Measurements from ENCODE around the gene MAB21L4.

Gene MAB21L4

DNA sequence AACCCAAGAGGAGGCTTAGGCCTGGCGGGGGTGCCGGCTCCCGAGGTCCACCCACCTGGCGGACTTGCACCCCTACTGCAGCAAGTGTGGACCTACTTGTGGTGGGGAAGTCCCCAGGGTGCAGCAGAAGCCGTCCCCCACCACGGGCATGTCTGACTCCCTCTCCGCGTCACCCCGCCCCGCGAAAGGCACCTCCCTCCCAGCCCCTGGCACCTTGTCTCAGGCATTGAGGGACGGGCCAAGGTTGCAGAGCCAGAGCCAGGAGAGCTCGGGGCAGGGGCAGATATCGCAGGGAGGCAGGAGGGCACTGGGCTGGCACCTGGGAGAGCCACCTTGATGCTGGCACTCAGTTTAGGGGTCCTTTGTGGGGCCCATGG, 29.2 kb upstream of the MAB21L4 start:
- DNase-seq (ENCODE audit: low read depth in 2 of 2): no peak

DNA sequence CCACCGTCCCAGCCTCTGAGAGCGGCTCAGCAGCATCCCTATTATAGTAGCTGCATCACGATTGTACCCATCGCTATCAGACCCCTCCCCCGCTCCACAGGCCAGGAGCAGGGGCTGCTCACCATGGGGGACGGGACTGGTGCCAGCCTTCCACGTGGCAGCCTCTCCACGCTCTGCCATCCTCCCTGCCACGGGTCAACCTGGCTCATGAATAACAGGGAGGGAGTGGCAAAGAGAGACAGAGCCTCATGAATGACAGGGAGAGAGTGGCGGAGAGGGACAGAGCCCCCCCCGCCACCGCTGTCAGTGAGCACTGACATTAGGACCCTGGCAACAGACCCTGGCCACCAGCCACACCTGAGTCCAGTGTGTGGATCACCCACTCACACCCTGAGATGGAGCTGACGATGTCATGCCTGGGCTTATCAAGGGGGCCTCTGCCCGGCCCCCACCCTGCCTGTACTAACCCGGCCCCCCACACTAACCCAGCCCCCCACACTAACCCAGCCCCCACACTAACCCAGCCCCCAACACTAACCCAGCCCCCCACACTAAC, 27.1 kb upstream of the MAB21L4 start:
- no peak for DNase-seq (ENCODE audit: low read depth in 2 of 2)

DNA sequence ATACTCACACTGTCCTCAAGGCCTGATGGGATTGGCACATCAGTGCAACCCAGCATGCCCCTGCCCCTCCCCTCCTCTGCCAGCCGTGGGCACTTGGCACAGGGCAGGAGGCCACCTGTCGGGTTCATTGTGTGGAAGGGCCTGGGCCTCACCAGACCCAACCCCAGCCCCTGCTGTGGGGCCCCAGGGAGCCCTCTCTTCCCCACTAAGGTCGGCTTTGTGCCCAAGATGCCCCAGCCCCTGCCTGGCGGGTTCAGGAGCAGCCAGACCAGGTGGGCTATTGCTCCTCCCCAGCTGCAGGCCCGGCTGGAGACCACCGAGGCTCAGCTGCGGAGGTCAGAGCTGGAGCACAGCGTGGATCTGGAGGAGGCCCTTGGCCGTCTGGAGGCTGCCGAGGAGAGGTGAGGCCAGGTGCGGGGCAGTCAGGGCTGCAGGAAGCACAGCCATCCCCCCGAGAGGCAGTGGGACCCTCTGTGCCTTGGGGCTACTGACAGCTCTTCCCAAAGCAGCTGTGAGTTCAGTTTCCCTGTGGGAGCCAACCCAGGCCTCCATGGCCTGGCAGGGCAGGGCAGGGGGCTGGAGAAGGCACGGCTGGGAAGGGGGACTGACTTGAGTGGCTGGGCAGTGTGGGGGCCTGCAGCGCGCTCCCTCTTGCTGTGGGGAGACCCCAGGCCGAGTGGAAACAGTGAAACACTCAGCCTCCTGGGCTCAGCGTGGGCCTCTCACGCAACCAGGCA, 26.5 kb upstream of the MAB21L4 start:
- DNase-seq (ENCODE audit: low read depth in 2 of 2): no peak

DNA sequence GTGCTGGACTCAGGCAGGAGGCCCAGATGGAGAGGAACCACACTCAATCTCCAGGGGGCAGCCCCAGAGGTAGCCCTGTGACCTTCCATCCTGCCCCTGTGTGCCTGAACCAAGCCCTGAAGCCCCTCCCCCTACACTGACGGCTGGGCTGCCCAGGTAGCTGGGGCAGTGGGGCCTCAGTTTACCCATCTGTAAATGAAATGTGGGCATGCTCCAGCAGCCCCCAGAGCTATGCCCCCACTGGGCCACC, 26.0 kb upstream of the MAB21L4 start:
- DNase-seq (ENCODE audit: low read depth in 2 of 2): no peak

DNA sequence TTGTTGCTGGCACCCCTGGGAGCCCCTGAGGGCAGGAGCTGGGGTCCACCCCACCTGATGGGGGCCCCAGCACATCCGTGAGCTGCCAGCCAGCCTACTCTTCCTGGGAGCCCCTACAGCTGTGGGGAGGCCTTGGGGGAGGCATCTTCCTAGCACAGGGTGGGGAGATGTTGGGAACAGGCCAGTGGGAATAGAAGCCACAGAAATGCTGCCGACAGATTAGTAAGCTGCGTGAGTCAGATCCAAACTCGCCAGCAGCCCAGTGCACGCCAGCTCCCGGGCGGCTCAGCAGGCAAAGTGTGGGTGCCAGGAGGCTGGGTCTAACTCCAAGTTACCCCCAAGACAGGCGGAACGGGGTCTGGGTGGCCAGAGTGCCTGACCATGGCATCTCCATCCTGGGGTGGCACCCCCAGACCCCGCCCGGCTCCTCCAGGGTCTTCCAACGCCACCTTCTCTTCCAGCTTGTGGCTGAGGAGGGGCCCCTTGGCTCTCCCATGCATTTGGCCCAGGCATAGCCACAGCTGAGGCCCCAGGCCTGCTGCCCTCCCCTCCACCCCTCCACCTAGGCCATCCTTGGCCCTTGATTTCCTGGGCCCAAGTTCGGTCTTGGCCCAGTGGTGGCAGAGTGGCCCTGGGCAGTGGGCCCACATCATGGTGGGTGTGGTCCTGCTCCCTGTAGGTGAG, 25.5 kb upstream of the MAB21L4 start:
- DNase-seq (ENCODE audit: low read depth in 2 of 2): no peak

DNA sequence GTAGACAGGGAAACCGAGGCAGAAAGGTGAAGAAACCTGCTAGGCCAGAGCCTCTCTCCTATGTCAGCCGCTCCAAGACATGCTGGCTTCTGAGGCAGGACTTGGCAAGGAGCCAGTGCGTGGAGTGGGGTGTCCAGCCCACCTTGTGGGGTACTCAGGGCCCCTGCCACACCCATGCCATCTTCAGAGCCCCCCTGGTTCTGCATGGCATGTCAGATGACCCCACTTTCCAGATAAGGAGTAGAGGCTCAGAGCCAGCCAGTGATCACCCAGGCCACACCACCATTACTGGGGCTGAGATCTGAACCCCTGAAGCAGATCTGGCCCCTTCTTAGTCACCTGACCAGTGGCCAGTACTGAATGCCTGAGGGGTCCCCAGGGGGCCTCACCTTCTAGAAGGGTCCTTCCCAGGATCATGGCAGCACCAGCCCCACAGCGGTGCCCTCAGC, 24.9 kb upstream of the MAB21L4 start:
- DNase-seq (ENCODE audit: low read depth in 2 of 2): no peak

DNA sequence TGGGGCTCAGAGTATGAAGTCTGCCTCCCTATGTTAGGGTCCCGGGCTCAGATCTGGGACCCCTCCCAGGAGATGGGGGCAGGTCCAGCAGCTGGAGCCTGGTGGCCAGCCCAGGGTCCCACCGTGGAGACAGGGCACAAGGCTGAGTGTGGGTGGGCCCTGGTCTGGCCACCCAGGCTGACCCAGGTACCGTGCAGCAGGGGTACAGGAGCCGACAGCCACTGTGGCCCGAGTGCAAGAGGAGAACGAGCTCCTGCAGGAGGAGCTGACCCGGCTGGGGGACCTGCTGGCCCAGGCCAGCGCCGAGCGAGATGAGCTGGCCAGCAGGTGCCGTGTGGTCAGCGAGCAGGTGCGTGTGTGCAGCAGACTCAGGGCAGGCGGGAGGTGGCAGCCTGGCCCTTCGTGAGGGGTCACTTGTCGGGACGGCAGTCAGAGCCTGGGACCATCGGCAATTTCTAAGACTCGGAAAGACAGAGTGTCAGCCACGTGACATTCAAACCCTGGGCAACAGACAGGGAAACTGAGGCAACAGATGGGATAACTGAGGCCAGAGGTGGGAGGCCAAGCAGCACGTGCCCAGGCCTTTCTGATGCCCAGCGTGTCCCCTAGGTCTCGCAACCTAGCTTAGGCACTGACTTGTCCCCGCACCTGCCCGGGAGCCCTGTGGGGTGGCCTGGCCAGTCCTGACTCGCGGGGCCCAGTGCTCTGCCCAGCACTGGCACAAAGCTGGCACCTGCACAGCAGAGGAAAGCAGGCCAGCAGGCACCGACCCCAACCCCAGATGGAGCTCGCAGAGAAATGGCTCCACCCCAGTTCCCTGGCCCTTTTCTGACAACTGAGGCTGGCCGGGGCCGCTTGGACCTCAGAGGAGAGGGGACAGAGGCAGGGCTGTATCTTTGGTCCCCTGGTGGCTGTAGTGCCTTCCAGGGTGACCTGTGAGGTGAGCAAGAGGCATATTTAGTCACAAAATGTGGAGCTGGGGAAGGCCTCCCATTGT, 24.1 kb upstream of the MAB21L4 start:
- DNase-seq (ENCODE audit: low read depth in 2 of 2): no peak

DNA sequence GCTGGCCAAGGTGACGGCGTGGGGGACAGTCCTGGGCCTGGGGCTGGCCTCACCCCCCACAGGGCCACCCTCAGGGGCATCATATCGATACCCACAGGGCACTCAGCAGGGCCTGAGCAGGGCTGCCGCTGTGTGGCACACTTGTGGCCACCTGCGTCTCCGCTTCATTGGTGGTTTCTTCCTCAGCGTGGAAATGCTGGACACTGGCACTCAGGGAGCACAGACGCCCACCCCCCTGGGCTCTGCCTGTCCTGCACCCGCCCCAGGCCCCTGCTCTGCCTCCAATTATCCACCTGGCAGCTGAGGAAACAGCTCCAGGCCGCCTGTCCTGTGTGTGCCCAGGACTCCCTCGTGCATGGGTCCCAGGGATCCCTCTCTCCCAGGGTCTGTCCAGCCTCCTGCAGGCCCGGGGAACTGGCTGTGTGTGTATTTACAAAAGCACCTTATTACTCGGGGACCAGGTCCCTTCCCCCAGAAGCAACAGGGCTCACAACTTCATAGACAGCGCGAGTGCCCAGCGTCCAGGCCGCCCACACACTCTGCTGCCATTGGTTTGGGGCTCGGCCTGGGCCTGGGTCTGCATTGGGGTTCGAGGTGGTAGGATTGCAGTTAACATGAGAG, 23.3 kb upstream of the MAB21L4 start:
- no peak for DNase-seq (ENCODE audit: low read depth in 2 of 2)

DNA sequence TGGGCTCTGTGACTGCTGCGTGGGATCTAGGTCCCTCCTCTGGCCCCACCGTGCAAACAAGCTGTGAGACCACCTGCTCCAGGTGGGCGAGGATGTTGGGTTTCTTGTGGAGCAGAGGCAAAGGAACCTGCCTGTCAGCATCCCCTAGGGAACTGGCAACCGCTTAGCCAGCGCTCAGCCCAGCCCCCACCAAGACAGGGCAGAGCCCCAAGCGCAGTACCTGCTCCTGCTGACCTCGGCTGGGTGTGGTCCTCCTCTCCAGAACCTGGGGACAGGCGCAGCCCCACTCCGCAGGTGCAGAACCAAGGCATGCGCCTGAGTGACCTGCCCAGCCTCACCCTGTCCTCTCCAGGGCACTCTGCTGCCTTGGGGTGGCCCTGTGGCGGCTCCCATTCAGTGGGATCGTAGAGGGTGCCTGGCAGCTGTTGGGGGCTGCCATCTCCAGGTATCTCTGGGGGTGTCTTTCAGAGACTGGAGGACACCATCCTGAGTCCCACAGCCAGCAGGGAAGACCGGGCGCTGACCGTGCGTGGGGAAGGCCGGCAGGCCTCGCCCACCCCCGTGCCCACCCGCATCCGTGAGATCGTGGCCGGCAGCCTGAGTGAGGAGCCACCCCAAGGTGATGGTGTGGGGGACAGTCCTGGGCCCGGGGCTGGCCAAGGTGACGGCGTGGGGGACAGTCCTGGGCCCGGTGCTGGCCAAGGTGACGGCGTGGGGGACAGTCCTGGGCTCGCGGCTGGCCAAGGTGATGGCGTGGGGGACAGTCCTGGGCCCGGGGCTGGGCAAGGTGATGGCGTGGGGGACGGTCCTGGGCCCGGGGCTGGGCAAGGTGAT, 22.5 kb upstream of the MAB21L4 start:
- DNase-seq (ENCODE audit: low read depth in 2 of 2): no peak

DNA sequence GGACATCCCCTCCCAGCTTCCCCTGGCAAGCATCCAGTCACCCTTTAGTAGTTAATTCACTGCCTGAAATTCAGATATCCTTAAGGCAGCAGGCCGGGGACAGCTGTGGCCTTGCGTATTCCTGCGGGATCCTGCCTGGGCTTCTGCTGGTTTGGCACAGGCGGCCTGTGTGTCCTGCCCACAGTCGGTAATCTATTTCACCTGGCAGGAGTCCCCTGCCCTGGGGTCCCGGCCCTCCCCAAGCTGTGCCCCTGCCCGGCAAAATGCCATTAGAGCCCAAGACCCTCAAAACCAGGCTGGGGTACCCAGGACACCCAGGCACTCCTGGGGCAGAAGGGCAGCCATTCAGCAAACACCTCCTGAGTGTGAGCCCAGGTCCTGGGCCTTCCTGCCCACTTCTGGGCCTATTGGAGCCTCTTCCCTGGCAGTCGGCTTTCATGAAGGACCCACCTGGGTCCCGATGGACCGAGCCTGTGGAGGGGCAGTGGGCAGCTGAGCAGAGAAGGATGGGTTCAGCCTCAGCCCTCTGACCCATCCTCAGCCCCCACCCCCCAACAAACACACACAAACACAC, 21.8 kb upstream of the MAB21L4 start:
- DNase-seq (ENCODE audit: low read depth in 2 of 2): no peak

DNA sequence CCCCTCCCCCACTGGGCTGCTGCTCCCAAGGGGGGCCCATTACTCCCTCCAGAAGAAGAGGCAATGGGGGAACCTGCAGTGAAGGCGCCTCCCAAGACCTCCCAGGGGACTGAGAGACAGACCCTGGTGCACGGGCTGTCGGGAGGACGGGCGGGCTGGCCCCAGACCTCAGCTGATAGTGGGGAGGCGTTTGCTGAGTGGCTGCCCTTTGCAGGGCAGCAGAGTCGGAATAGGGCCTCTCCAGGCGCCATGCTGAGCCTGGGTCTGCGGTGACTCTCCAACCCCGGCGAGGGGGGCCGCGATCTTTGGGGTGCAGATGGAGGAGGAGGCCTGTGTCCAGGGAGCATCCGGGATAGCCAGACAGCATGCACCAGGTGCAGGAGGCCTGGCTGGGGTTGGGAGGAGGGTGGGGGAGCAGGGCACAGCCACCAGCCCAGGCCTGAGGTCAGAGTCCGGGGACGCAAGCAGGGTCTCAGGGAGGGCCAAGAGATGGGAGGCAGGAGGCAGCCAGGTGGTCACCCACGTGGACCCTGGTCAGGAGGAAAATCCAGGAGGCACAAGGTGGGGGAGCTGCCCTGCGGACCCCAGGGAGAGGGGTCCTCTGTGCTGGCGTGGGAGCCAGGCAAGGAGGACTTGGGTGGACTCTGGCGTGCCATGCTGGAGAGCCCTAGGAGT, 21.2 kb upstream of the MAB21L4 start:
- no peak for DNase-seq (ENCODE audit: low read depth in 2 of 2)

DNA sequence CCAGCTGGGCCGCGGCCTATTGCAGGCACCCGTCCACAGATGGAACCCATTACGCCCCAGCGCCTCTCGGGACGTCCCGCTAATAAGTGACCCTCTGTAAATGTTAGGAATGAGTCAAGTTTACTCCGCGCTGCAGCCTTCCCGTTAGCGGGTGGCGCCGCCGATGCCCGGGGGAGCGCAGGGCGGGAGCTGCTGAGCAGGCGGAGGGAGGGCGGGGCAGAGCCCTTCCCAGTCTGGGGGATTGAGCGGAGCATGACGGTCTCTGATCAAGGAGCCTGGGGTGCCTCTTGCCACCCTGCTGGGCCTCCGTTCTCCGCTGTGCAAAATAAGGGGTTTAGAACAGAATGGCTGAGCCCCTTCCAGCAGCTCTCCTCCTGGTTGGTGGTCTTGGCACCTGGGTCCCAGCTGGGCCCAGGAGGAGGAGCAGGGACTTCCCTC, 20.6 kb upstream of the MAB21L4 start:
- no peak for DNase-seq (ENCODE audit: low read depth in 2 of 2)

DNA sequence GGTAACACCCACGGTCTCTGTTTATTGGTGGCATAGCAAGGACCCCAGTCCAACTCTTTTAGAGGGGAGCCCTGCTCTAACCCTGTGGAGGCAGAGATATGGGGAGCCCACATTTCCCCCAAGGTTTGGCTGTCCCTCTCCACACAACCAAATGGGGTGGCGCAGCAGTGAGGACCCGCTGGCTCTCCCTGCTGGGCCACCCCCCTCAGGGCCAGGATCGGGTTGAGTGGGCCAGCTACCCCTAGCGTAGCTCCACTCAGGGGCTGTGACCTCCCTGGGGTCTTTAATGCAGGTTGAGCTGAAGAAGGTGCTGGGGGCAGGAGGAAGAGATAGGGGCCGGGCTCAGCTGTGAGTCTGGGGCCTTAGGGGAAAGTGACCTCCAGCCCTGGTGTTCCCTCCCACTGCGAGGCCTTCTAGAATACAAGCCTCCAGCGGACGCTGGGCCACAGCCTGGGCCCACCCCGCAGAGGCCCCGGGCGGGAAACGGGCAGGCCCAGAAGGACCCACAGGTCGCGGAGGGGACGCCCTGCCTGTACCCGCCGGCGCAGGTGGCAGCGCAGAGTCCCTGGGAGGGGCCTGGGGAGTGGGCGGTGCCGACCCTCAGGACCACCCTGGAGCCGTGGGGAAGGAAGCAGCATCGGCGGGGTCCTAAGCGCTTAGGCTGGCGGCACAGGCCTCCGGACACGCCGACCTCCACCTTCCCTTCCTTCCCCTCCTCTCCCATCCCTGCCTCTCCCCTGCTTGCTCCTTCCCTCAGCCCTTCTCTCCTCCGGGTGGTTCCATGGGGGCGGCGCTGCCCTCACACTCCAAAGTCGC, 19.8 kb upstream of the MAB21L4 start:
- DNase-seq (ENCODE audit: low read depth in 2 of 2): no peak

DNA sequence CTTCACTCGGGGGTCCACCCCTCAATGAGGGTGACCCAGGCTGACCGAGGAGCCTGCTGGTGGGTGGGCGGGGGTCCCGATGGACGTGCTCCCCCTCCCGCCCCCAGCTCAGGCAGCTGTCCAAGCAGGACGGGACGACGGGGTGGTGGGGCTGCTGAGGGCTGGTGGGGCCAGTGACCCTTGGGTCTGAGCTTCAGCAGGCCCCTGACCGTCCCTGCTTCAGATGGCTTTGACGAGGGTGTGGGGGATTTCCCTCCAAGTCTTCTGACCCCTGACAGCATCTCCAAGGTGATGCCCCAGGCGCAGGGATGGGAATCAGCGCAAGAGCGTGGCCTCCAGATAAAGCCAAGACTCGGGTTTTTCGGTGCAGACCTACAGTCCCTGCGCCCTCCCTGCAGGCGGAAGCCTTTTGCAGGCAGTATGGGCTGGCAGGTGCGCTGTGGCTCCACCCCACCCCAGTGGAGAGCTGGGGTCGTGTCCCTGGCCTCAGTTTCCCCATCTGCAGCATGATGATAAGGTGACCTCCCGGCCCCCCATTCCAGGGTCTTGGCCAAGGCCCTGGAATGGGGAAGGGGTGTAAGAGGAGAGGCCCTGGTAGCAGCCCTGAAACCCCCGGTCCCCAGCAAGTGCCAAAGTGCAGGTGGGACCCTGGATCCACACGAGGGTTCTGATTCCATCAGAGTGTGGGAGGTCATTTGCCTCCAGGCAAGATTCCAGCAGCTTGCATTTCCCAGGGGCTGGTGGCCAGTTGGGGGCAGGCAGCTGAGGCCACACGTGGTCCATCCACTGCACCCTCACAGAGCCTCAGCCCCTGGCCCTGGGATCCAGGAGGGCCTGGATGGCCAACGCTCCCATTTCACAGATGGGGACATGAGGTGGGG, 18.9 kb upstream of the MAB21L4 start:
- DNase-seq (ENCODE audit: low read depth in 2 of 2): no peak

DNA sequence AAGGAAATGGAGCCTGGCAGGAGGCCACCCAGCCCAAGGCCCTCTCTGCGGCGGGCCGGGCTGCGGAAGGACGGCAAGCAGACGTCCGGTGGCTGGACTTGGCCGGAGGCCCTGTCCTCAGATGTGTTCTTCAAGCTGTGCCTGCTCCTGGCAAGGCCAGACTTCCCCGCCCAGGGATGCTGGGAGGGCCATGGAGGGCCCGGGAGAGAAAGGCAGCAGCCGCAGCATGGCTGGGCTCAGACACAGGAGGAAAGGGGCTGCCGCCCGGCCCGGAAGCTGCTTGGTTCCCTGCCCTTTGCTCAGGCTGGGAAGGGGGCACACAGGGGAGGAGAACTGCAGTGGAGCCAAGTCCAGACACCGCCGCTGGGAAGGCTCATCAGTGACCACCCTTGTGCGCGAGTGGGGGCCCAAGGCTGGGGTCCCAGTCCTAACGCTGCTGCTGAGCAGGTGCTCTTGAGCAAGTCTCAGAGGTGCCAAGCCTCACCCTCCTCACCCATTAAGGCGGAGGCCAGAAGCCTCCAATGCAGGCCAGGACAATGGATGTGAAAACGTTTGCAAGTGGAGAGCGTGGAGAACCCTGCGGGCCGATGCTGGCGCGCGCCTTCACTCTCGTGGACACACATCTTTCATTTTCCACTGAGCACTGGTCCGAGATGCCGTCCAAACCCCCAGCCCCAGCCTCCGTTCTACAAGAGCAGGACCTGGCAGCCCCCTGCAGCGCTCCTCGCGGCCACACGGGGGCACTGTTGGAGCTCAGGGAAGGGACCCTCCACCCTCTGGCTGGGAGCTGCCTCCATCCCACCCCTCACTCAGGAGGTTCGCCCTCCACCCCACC, 18.1 kb upstream of the MAB21L4 start:
- DNase-seq (ENCODE audit: low read depth in 2 of 2): peak; percentile 46 to 74

DNA sequence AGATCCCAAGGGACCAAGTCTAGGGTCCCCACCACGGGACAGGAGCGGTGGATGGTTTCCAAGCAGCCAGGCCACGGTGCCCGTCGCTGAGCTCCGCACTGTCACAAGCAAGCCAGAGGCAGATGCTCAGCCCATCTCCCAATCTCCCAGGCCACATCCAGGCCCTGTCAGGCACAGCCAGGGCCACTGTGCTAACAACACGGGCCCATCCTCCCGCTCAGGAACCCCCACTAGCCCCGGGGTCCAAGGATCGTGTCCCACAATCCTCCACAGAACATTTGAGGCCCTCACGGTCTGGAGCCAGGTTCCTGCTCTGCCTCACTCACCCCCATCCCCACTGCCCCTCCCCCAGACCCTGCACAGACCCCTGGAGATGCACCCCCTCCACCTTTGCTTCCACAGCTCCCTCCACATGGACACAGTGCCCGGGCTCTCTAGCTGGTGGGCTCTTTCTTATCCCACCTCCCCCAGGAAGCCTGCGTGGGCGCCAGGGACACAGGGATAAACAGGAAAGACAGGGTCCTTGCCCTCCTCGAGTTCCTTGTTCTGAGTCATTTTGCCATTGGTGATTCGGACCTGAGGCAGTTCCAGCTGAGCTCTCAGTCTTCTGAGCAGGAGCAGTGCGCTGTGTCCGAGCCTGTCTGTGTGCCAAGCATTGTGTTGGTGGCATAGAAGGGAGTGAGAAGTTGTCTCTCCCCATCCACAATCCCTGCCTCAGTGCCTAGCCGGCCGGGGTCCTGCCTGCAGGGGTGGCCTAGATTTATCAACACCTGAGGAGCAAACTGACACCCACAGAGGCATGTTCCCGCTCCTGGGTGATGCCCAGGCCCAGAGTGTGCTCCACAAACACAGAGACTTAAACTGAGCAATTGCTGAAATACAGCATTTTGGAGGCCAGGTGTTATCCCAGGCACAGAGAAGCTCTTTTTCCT, 17.2 kb upstream of the MAB21L4 start:
- no peak for DNase-seq (ENCODE audit: low read depth in 2 of 2)
